Endothelial cell of umbilical vein (primary cell): Measurements from ENCODE around the gene SNRNP27. TPM values are rescaled to one million over a fixed set of nuclear protein-coding genes. Genes with fewer than 3 reads are reported as not detected.

Experiments used
- BruUV-seq: library from RNA; stranded (reverse); fragments of 400-500 nt; replicated peaks from 2 replicates; lab custom pipeline; 2021; lab: Mats Ljungman, UMichigan
- CTCF ChIA-PET: fragments of 300-600, 350-600 bp; sonication (Branson Sonifier 250); formaldehyde crosslinking; loops from one replicate; lab custom pipeline; 2021; ENCODE audit warnings: antibody characterized with exemption, inconsistent platforms; lab: Charles Lee
- POLR2A ChIA-PET: fragments of 300-600, 350-600 bp; sonication (Branson Sonifier 250); formaldehyde crosslinking; loops from one replicate; lab custom pipeline; 2021; ENCODE audit warnings: antibody characterized with exemption, inconsistent platforms; lab: Charles Lee
- DNase-seq: peaks from one replicate; pipeline ENCODE4 v3.0.0-alpha.2; 2011; ENCODE audit warnings: low read depth, low spot score
- FAIRE-seq: peaks from 2 replicates; lab custom pipeline; 2011; peaks lifted over from hg19 to GRCh38; lab: Jason Lieb, UNC
- H2AFZ ChIP-seq: 2 replicates; pipeline ENCODE4 v1.6.0; 2012; ENCODE audit warnings: low read depth, low read length, control low read depth, inconsistent platforms
- H3K27ac ChIP-seq: 2 replicates; pipeline ENCODE4 v1.5.1; 2011; ENCODE audit warnings: low read depth, mild to moderate bottlenecking, control low read depth, low read length, moderate library complexity; ENCODE audit not compliant: insufficient read depth
- H3K27me3 ChIP-seq, 2 experiments: 2 replicates each; pipeline versions ENCODE4 v1.6.0 to v1.6.1; 2011; ENCODE audit warnings: low read length in 2 of 2, mixed read lengths in 1 of 2; ENCODE audit not compliant: control insufficient read depth in 2 of 2, insufficient read depth in 2 of 2
- H3K36me3 ChIP-seq, 2 experiments: 2 replicates in 1 of 2; 3 replicates in 1 of 2; pipeline ENCODE4 v1.5.1; 2011; ENCODE audit warnings: low read length in 2 of 2, mild to moderate bottlenecking in 1 of 2, moderate library complexity in 1 of 2; ENCODE audit not compliant: control insufficient read depth in 2 of 2, insufficient read depth in 2 of 2; ENCODE audit errors: extremely low read depth in 1 of 2
- H3K4me1 ChIP-seq: 3 replicates; pipeline ENCODE4 v1.5.1; 2011; ENCODE audit warnings: mild to moderate bottlenecking, low read length; ENCODE audit not compliant: control insufficient read depth, insufficient read depth; ENCODE audit errors: extremely low read depth
- H3K4me2 ChIP-seq: 2 replicates; pipeline ENCODE4 v1.6.1; 2011; ENCODE audit warnings: low read length, control low read depth, mixed read lengths; ENCODE audit not compliant: insufficient read depth
- H3K4me3 ChIP-seq, 3 experiments: fragments of 200-600 bp in 1 of 3; sonication (generic), shearing (Covaris generic) in 1 of 3; replicated peaks in 1 of 3; 2 replicates each; pipeline ENCODE4 v1.5.1; 2011 to 2016; ENCODE audit warnings: control low read depth in 3 of 3, low read length in 3 of 3, mild to moderate bottlenecking in 2 of 3, inconsistent platforms in 1 of 3, low read depth in 1 of 3, moderate library complexity in 1 of 3; ENCODE audit not compliant: insufficient read depth in 1 of 3
- H3K79me2 ChIP-seq: 2 replicates; pipeline ENCODE4 v1.6.0; 2012; ENCODE audit warnings: low read length, inconsistent platforms; ENCODE audit not compliant: control insufficient read depth, insufficient read depth
- H3K9ac ChIP-seq: replicated peaks from 2 replicates; pipeline ENCODE3; 2011; ENCODE audit warnings: low read length, control low read depth; ENCODE audit not compliant: insufficient read depth; ENCODE audit errors: extremely low read depth
- H3K9me1 ChIP-seq: replicated peaks from 3 replicates; pipeline ENCODE4 v1.6.0; 2011; ENCODE audit warnings: mild to moderate bottlenecking, low read length; ENCODE audit not compliant: control insufficient read depth, insufficient read depth; ENCODE audit errors: extremely low read depth
- H3K9me3 ChIP-seq: replicated peaks from 2 replicates; pipeline ENCODE4 v1.5.1; 2012; ENCODE audit warnings: low read length, inconsistent platforms; ENCODE audit not compliant: control insufficient read depth, insufficient read depth
- H4K20me1 ChIP-seq: replicated peaks from 2 replicates; pipeline ENCODE3; 2011; ENCODE audit warnings: mild to moderate bottlenecking, low read length; ENCODE audit not compliant: control insufficient read depth, insufficient read depth; ENCODE audit errors: extremely low read depth
- CTCF ChIP-seq, 2 donors: IDR thresholded peaks; 1 replicate in 1 of 2; 2 replicates in 1 of 2; pipeline ENCODE4 v1.5.1; 2011; ENCODE audit warnings: low read length in 2 of 2, mild to moderate bottlenecking in 2 of 2, moderate library complexity in 2 of 2, control low read depth in 1 of 2, inconsistent platforms in 1 of 2, low read depth in 1 of 2; ENCODE audit not compliant: insufficient read depth in 1 of 2; ENCODE audit errors: extremely low read depth in 1 of 2
- EZH2 ChIP-seq: IDR thresholded peaks from 2 replicates; pipeline ENCODE4 v1.6.1; 2012; ENCODE audit warnings: borderline replicate concordance, low read depth, mild to moderate bottlenecking, moderate library complexity, low read length, inconsistent platforms; ENCODE audit not compliant: severe bottlenecking
- FOS ChIP-seq: IDR thresholded peaks from 2 replicates; pipeline ENCODE4 v1.6.1; 2011; ENCODE audit warnings: mild to moderate bottlenecking, low read length, moderate library complexity, borderline replicate concordance; ENCODE audit not compliant: insufficient read depth
- GATA2 ChIP-seq: IDR thresholded peaks from 2 replicates; pipeline ENCODE4 v1.7.0; 2011; ENCODE audit warnings: low read depth, mild to moderate bottlenecking, moderate library complexity, mixed read lengths, low read length; ENCODE audit not compliant: insufficient read length, insufficient read depth
- JUN ChIP-seq: IDR thresholded peaks from 2 replicates; pipeline ENCODE4 v1.6.1; 2011; ENCODE audit warnings: borderline replicate concordance, low read depth; ENCODE audit not compliant: insufficient read length, insufficient read depth
- MAX ChIP-seq: IDR thresholded peaks from 2 replicates; pipeline ENCODE4 v1.6.1; 2011; ENCODE audit not compliant: insufficient read depth, insufficient read length
- MYC ChIP-seq: IDR thresholded peaks from one replicate; pipeline ENCODE4 v1.6.1; 2011; ENCODE audit warnings: mild to moderate bottlenecking, low read depth, low read length
- POLR2A ChIP-seq: IDR thresholded peaks from 2 replicates; pipeline ENCODE4 v1.6.1; 2012; ENCODE audit warnings: low read depth, mild to moderate bottlenecking, control low read depth, low read length
- POLR2AphosphoS5 ChIP-seq: IDR thresholded peaks from 2 replicates; pipeline ENCODE4 v1.6.1; 2012; ENCODE audit warnings: low read depth, mild to moderate bottlenecking, control low read depth, low read length, moderate library complexity; ENCODE audit not compliant: insufficient read depth
- dilution Hi-C: fragments of 300-500 bp; cut with MboI; formaldehyde crosslinking; loops from one replicate; pipeline ENCODE4 v1.15.0; 2019; ENCODE audit warnings: low sequenced_read_pairs; ENCODE audit not compliant: extremely low pct_ligation_motif_present
- intact Hi-C: fragments of 100-400 bp; cut with micrococcal nuclease; formaldehyde crosslinking; loops from one replicate; pipeline ENCODE4 v1.10.0; 2022
- polyA plus RNA-seq, 4 experiments: library from polyadenylated mRNA; depleted of rRNA in 3 of 4; stranded (reverse) in 3 of 4; unstranded in 1 of 4; fragments of >200 nt; gene quantifications; 2 replicates each; pipeline versions ENCODE4 v1.2.1 to v1.2.3, GENCODE V29; 2011 to 2012; ENCODE audit warnings: missing spikeins in 1 of 4
- total RNA-seq: library from RNA; stranded (reverse); gene quantifications from 2 replicates; pipeline ENCODE4 v1.2.3, GENCODE V29; 2021

SNRNP27 gene
- total and polyA plus RNA-seq, 2 donors (not counting 3 experiments of a cell fraction or from before 2014, with no cell fraction given) = 12.7 to 50.6 TPM

GRCh38 chr2:69907216-69907615 lies 13.5 kb downstream of the SNRNP27 start:
- dilution Hi-C loops (no loop called here), intact Hi-C loops (no loop called here)
- no peak overlapping the region for H3K9ac ChIP-seq
- no peaks in the 10 kb centered on the region for H3K9me1 ChIP-seq
- H3K27me3 ChIP-seq = no peaks in the 10 kb centered on the region
- H4K20me1 ChIP-seq = no peaks in the 10 kb centered on the region
- H3K4me2 ChIP-seq = no peak overlapping the region
- H3K27ac ChIP-seq = no peak overlapping the region
- peaks cover 3% of the 10 kb centered on the region for H3K79me2 ChIP-seq
- TF ChIP-seq POLR2A = no peak
- TF ChIP-seq CTCF (IDR thresholded peaks at IDR 0.05; ENCODE audit: extremely low read depth in 1 of 2, insufficient read depth in 1 of 2, low read depth in 1 of 2, low read length in 2 of 2) = no peak
- TF ChIP-seq MAX = no peak
- no peak for TF ChIP-seq GATA2
- TF ChIP-seq FOS = no peak
- no peak for TF ChIP-seq EZH2
- TF ChIP-seq JUN = no peak
- no peak for TF ChIP-seq POLR2AphosphoS5
- TF ChIP-seq MYC = no peak
- BruUV-seq = no TSS peak
- H3K4me1 ChIP-seq = no peaks in the 10 kb centered on the region
- CTCF ChIA-PET = interaction anchor here (0.9 to 1.4 kb wide), 3 partner anchors 13 to 182 kb away, joined by 3 to 7 read pairs (median 5); partner anchors contain the start of gene SNRNP27
- H3K36me3 ChIP-seq = peaks cover 3 to 21% of the 10 kb centered on the region in 2 experiments
- H2AFZ ChIP-seq = no peak overlapping the region
- no peak for FAIRE-seq
- DNase-seq = no peak
- POLR2A ChIA-PET = no interaction called here
- H3K4me3 ChIP-seq = no peak overlapping the region
- no peaks in the 10 kb centered on the region for H3K9me3 ChIP-seq
